Smooth muscle cell (in vitro differentiated cells): ENCODE measurements around the gene SLC24A3. TPM values are rescaled to one million over a fixed set of nuclear protein-coding genes. Genes with fewer than 3 reads are reported as not detected.

ENCODE experiments used
- DNase-seq: peaks from one replicate; lab custom pipeline; 2025; ENCODE audit not compliant: unreplicated experiment; lab: John Stamatoyannopoulos, UW
- H2AFZ ChIP-seq: fragments of 200-600 bp; sonication (generic); 2 replicates; pipeline ENCODE4 v1.6.0; 2016; ENCODE audit warnings: antibody characterized with exemption, low read depth, mild to moderate bottlenecking
- H3F3A ChIP-seq: fragments of 200-600 bp; sonication (generic); 2 replicates; pipeline ENCODE4 v1.6.0; 2017; ENCODE audit warnings: antibody characterized with exemption, low read depth
- H3K27ac ChIP-seq: fragments of 200-600 bp; sonication (generic); 2 replicates; pipeline ENCODE4 v1.5.1; 2016; ENCODE audit warnings: low read depth, mild to moderate bottlenecking
- H3K27me3 ChIP-seq: fragments of 200-600 bp; sonication (generic); 2 replicates; pipeline ENCODE4 v1.6.1; 2016; ENCODE audit warnings: low read depth, mild to moderate bottlenecking
- H3K36me3 ChIP-seq: fragments of 200-600 bp; sonication (generic); 2 replicates; pipeline ENCODE4 v1.5.1; 2016; ENCODE audit warnings: low read depth
- H3K4me1 ChIP-seq: fragments of 200-600 bp; sonication (generic); 2 replicates; pipeline ENCODE4 v1.5.1; 2016; ENCODE audit warnings: low read depth
- H3K4me2 ChIP-seq: fragments of 200-600 bp; sonication (generic); 2 replicates; pipeline ENCODE4 v1.6.0; 2016; ENCODE audit warnings: mild to moderate bottlenecking
- H3K4me3 ChIP-seq: fragments of 200-600 bp; sonication (generic); 2 replicates; pipeline ENCODE4 v1.5.1; 2016; ENCODE audit warnings: mild to moderate bottlenecking
- H3K79me2 ChIP-seq: fragments of 200-600 bp; sonication (generic); 2 replicates; pipeline ENCODE4 v1.6.0; 2016; ENCODE audit warnings: low read depth, mild to moderate bottlenecking
- H3K9ac ChIP-seq: fragments of 200-600 bp; sonication (generic); 2 replicates; pipeline ENCODE4 v1.6.0; 2016; ENCODE audit warnings: low read depth
- H3K9me3 ChIP-seq: fragments of 200-600 bp; sonication (generic); replicated peaks from 2 replicates; pipeline ENCODE4 v1.5.1; 2016; ENCODE audit warnings: low read depth
- H4K20me1 ChIP-seq: fragments of 200-600 bp; sonication (generic); 2 replicates; pipeline ENCODE4 v1.6.0; 2016; ENCODE audit warnings: low read depth
- WGBS: methylation state at CpG from one replicate; pipeline ENCODE4 v1.1.7; 2016; ENCODE audit warnings: low lambda C conversion rate; 5-methylcytosine and 5-hydroxymethylcytosine counted together
- polyA plus RNA-seq: library from polyadenylated mRNA; unstranded; fragments of >200 nt; fragmentation: Nextera tagmentation; extraction: Ambion mirVana; gene quantifications from 2 replicates; pipeline ENCODE4 v1.2.1, GENCODE V29; 2016
- total RNA-seq: library from RNA; depleted of rRNA; stranded (reverse); fragments of >200 nt; gene quantifications from 2 replicates; pipeline ENCODE4 v1.2.3, GENCODE V29; 2014
- TF ChIP-seq, protein P1 (sequence below): fragments of 200-600 bp; sonication (generic); IDR thresholded peaks from 2 replicates; pipeline ENCODE4 v1.5.1; 2017; ENCODE audit warnings: borderline replicate concordance, mild to moderate bottlenecking, antibody characterized with exemption; ENCODE audit not compliant: insufficient read depth, poor library complexity, severe bottlenecking

The SLC24A3 gene
- total and polyA plus RNA-seq, 2 experiments from 2014 or later, result 2.5 to 3.2 TPM

DNA sequence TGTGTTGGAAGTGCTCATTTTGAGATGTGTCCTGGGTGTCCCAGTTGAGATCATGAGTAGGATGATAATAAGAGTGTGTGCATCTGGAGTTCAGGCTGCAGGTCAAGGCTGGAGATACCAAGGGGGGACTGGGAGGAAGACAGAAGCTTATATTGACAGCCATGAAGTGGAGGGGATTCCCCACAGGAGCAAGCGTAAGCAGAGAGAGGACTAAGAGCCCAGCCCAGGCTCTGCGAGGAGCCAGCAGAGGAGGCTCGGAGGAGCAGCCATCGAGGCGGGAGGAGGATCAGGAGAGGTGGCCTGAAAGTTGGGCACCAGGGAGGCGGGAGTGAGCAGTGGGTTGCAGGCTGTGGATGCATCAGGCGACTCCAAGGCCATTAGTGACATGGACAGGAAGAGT is 116.2 kb downstream of the SLC24A3 start:
- Histone ChIP-seq H3K9ac (no peak overlapping the region), H3K79me2 (no peaks in the 10 kb centered on the region), H3K36me3 (no peaks in the 10 kb centered on the region), H3K9me3 (no peaks in the 10 kb centered on the region), H3K4me3 (no peak overlapping the region), H3K27me3 (no peaks in the 10 kb centered on the region), H3K27ac (no peak overlapping the region), H3K4me1 (no peaks in the 10 kb centered on the region), H3K4me2 (no peak overlapping the region), H4K20me1 (no peaks in the 10 kb centered on the region), H2AFZ (no peak overlapping the region), H3F3A (no peaks in the 10 kb centered on the region)
- TF ChIP-seq, protein P1, sequence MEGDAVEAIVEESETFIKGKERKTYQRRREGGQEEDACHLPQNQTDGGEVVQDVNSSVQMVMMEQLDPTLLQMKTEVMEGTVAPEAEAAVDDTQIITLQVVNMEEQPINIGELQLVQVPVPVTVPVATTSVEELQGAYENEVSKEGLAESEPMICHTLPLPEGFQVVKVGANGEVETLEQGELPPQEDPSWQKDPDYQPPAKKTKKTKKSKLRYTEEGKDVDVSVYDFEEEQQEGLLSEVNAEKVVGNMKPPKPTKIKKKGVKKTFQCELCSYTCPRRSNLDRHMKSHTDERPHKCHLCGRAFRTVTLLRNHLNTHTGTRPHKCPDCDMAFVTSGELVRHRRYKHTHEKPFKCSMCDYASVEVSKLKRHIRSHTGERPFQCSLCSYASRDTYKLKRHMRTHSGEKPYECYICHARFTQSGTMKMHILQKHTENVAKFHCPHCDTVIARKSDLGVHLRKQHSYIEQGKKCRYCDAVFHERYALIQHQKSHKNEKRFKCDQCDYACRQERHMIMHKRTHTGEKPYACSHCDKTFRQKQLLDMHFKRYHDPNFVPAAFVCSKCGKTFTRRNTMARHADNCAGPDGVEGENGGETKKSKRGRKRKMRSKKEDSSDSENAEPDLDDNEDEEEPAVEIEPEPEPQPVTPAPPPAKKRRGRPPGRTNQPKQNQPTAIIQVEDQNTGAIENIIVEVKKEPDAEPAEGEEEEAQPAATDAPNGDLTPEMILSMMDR, result no peak
- DNase-seq, result no peak
- 79% methylated on average over 7 of the region's 7 CpGs for WGBS

DNA sequence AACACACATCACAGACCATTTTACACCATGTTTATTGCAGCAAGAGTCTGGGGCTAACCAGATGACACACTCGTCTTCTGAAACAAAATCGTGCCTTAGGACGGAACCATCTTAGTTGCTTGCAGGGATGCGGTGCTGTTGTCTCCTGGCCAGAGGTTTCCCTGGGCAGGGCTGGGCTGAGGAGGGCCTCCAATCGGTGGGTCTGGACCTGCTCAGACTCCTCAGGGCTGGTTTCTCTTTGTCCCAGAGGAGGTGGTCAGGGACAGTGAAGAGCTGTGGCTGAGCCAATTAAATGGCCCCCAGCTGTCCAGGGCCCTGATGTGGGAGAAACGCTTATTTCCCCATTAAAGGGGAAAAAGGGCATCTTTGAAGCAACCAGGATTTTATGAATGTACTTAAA is 117.6 kb downstream of the SLC24A3 start:
- peaks cover 4% of the 10 kb centered on the region for H3K27me3 ChIP-seq
- no peak overlapping the region for H3K4me2 ChIP-seq
- H3K27ac ChIP-seq, result no peak overlapping the region
- no peaks in the 10 kb centered on the region for H3K79me2 ChIP-seq
- no peak overlapping the region for H2AFZ ChIP-seq
- WGBS, result 87% methylated on average over 6 of the region's 6 CpGs
- no peaks in the 10 kb centered on the region for H3K9me3 ChIP-seq
- H4K20me1 ChIP-seq, result no peaks in the 10 kb centered on the region
- no peak overlapping the region for H3K4me3 ChIP-seq
- no peaks in the 10 kb centered on the region for H3F3A ChIP-seq
- no peak for DNase-seq
- no peak overlapping the region for H3K9ac ChIP-seq
- no peaks in the 10 kb centered on the region for H3K4me1 ChIP-seq
- TF ChIP-seq, protein P1, result no peak
- no peaks in the 10 kb centered on the region for H3K36me3 ChIP-seq

DNA sequence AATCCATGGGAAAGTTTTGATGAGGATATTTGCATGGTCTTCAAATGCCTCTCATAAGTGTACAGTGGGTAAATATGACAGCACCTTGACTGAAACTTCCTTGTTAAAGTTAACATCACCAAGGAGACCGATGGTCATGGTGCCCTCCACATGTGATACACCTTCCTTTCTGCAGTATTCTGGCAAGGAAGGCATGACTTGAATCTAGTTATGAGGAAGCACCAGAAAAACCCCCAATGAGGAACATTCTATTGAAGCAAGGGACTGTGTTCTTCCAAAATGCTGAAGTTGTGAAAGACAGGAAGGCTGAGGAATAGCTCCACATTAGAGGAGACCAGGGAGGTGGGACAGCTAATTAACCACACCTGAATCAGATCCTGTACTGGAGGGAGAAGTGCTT is 118.3 kb downstream of the SLC24A3 start:
- Histone ChIP-seq H3K4me2 (no peak overlapping the region), H4K20me1 (no peaks in the 10 kb centered on the region), H3K79me2 (no peaks in the 10 kb centered on the region), H3K36me3 (no peaks in the 10 kb centered on the region), H3K27ac (no peak overlapping the region), H3K9me3 (no peaks in the 10 kb centered on the region), H3K9ac (no peak overlapping the region), H3K4me3 (no peak overlapping the region), H2AFZ (no peak overlapping the region), H3K4me1 (no peaks in the 10 kb centered on the region), H3K27me3 (peaks cover 4% of the 10 kb centered on the region), H3F3A (no peaks in the 10 kb centered on the region)
- WGBS, result 93% methylated on average over 1 of the region's 1 CpG
- TF ChIP-seq, protein P1, result no peak
- DNase-seq, result no peak

DNA sequence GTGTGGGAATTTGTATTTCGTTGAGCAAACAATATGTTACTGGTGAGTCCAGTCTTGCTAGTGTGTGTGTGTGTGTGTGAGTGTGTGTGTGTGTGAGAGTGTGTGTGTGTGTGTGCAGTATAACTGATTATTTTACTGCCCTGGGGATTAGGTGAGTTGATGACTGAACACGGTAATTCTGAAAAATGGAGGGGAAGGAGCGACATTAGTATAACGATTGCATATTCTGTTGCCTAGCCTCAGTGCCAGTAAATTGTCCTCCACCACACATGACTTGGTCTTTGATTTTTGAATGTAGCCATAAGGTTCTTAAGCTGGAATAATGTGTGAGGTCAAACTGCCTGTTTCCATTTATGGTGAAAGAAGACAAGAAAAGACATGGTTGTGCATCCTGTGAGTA is 121.1 kb downstream of the SLC24A3 start:
- 72% methylated on average over 4 of the region's 4 CpGs for WGBS
- Histone ChIP-seq H3K4me1 (no peaks in the 10 kb centered on the region), H3K4me3 (no peak overlapping the region), H3F3A (no peaks in the 10 kb centered on the region), H4K20me1 (no peaks in the 10 kb centered on the region), H3K27ac (no peak overlapping the region), H3K79me2 (no peaks in the 10 kb centered on the region), H2AFZ (no peak overlapping the region), H3K27me3 (peaks cover 4% of the 10 kb centered on the region), H3K9ac (no peak overlapping the region), H3K36me3 (no peaks in the 10 kb centered on the region), H3K9me3 (no peaks in the 10 kb centered on the region), H3K4me2 (no peak overlapping the region)
- DNase-seq, result no peak
- TF ChIP-seq, protein P1, result no peak
